NCI-H345 treated with DMSO at 0.1 percent for 48 hours (cell line): ENCODE results near the gene R3HDML.
"Not testable (repeated sequence)": the region's sequence is repeated elsewhere in the genome, so short reads cannot be mapped to it uniquely, and the experiment has no call there.

Experiments used
- DNase-seq: peaks from one replicate; lab custom pipeline; 2025; ENCODE audit not compliant: unreplicated experiment; lab: John Stamatoyannopoulos, UW

R3HDML gene

GRCh38 chr20:44327748-44328147, 9.1 kb upstream of the R3HDML start:
- DNase-seq: not testable (repeated sequence)

GRCh38 chr20:44328428-44328827, 8.4 kb upstream of the R3HDML start:
- no peak for DNase-seq

GRCh38 chr20:44331201-44331600, 5.6 kb upstream of the R3HDML start:
- no peak for DNase-seq

DNA sequence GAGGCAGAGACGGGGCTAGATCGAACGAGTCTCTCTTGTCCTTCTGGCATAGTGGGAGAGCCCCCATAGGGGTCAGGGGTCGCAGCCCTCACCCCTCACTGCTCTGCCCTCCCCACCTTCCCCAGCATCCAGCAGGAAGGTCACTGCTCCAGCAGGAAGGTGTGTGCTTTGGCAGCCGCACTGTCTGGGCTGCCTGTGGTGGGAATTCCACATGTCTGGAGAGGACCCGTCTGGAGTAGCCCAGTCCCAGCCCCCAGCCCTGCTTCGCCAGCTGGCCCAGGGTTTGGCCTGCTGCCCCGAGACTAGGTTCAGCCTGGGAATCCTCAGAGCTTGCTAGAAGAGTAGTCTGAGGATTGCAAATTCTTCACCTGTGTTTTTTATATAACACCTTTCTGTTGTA, 2.5 kb upstream of the R3HDML start:
- DNase-seq: no peak

DNA sequence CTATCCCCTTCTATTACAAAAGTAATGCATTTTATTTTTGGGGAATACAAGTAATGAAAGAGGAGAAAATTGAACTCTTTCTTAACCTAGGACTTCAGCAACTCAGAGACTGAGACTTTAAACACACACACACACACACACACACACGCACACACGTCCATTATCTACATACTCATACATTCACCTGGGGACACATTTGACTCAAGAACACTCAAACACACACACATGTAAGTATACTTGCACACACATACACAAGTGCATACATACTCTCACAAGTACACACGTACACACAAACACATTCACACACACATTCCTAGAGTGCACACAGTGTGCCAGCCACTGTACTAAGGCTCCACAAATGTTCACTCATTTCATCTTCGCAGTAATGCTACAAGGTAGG, 2.1 kb upstream of the R3HDML start:
- no peak for DNase-seq

GRCh38 chr20:44335675-44336074, 1.2 kb upstream of the R3HDML start:
- DNase-seq: no peak

GRCh38 chr20:44336086-44336485, 757 bp upstream of the R3HDML start:
- no peak for DNase-seq

DNA sequence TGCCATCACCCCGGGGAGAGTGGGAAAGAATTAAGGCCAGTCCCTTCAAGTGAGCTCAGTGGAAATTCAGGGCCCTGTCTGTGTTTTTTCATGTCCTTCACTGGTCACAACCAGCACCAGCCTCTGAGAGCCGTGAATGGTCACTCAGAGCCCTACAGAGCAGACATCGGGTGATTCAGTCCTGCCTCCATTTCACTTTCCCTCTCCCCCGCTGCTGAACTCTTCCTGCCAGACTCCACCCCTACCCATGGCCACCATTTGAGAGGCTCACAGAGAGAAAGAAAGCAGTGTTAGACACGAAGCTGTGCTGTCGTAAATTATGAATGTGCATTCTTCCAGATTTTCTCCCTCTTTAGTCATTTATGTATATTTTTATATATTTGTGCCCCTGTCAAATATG, 5.4 kb downstream of the R3HDML start:
- DNase-seq: no peak

GRCh38 chr20:44343162-44343675, 6.4 kb downstream of the R3HDML start:
- no peak for DNase-seq

DNA sequence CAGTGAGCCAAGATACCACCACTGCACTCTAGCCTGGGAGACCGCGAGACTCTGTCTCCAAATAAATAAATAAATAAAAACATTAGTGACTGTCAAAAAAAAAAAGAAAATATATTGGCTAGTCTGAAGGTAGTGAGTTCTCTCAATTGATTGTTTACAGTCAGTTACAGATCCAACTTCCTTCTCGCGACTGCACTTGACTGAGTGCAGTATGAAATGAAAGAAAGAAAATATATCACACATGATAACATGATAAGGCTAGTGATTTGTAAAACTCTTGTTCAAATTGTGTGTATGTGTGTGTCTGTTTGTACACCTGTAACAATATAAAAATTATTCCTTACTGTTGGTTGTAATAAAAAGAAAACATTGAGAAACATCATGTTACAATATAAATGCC, 7.9 kb downstream of the R3HDML start:
- no peak for DNase-seq

DNA sequence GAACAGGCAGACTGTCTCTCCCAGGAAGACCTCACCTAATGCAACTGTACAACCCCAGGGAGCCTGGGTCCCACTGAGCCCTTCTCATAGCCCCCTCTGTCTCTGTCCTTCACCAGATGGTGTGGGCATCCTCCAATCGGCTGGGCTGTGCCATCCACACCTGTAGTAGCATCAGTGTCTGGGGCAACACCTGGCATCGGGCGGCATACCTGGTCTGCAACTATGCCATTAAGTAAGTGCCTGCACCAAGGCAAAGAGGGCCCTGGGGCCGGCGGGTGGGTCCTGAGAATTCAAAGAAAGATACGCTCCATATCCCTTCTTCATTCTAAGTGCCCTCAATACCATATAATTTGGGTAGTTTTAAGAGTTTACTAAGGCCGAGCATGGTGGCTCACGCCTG, 8.3 kb downstream of the R3HDML start:
- no peak for DNase-seq

- not testable (repeated sequence) for DNase-seq
These were observed 9.1 kb downstream of the R3HDML start for GRCh38 chr20:44345941-44346340.

- DNase-seq: no peak
These were observed 11.4 kb downstream of the R3HDML start for GRCh38 chr20:44348168-44348659.

GRCh38 chr20:44349349-44349748, 12.5 kb downstream of the R3HDML start:
- no peak for DNase-seq

GRCh38 chr20:44350567-44350966, 13.7 kb downstream of the R3HDML start:
- DNase-seq: no peak

- no peak for DNase-seq
These were observed 18.2 kb downstream of the R3HDML start for GRCh38 chr20:44354979-44355497.

DNA sequence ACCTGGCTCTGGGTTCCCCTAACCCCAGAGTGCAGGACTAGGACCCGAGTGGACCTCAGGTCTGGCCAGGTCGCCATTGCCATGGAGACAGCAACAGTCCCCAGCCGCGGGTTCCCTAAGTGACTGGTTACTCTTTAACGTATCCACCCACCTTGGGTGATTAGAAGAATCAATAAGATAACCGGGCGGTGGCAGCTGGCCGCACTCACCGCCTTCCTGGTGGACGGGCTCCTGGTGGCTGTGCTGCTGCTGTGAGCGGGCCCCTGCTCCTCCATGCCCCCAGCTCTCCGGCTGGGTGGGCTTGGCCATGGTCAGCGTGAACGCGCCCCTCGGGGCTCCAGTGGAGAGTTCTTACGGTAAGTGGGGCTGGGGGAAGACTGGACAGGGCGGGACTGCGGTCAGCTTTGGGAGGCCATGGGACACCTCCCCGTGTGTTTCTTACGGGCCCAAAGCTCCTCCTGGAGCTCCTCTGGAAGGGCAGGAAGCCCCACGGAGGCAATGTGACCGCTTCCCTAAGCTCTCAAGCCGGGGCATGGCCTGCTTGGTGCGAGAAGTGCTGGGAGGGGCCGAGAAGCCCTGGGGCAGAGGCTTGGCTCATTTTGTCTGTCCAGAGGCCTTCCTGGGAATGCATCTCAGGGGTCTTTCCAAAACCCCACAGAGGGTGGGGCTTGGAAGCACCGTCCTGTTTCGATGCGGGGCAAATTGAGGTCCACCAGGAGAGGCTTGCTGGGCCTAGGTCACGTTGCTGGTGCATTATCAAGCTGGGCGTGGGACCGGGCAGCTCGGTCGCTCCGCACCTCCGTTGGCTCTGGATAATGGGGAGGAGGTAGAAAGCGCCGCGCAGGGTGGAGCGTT, 18.9 kb downstream of the R3HDML start, which contains the start of gene HNF4A:
Gene HNF4A (plus strand): TSS at position 202 of the 855 bp plus-strand sequence. CDS start 106 bp downstream, at position 308.
- no peak for DNase-seq

- no peak for DNase-seq
These were observed 19.5 kb downstream of the R3HDML start for GRCh38 chr20:44356353-44356723.

- no peak for DNase-seq
These were observed 20.2 kb downstream of the R3HDML start for GRCh38 chr20:44357020-44357419.

DNA sequence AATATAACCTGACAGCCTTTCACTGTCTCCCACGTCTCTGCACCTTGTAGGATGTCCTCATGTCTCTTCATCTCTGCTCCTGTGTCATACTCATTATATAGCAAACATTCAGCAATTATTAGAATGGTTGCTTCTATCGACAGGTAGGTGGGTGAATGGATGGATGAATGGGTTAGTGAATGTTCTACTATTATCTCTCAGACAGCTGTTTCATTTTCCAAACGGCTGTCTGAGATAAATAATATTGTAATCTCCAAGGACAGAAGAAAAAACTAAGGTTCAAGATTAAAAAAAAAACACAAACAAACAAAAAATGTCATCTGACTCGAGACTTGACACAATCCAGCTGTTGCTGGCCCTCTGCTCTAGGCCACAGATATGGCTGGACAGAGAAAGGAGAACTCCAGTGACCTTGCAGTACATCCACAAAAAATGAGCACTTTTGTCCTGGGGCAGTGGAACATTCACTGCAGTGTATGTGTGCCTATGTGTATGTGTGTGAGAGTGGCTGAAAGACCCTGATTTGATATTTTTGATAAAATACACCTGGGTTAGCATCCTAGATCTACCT, 20.8 kb downstream of the R3HDML start:
- no peak for DNase-seq

GRCh38 chr20:44358776-44359175, 21.9 kb downstream of the R3HDML start:
- no peak for DNase-seq

DNA sequence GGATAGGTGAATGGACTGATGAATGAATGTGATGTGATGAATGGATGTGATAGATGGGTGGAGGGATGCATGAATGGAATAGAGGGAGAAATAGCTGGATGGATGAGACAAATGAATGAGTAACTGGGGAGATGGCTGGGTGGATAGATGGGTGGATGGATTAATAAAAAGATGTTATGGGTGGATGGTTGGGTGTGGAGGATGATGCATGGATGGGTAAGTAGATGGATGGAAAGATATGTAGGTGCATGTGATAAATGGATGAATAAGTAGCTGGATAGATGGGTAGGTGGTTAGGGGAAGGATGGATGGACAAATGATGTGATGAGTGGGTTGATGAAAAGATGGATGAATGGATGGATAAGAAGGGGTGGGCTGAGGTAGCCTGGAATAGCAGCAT, 23.4 kb downstream of the R3HDML start:
- no peak for DNase-seq
